Loucy (cell line): ENCODE measurements around the gene DNM2.

Source experiments
- H2AFZ ChIP-seq: fragments of 200-600 bp; sonication (generic); 2 replicates; pipeline ENCODE4 v1.6.0; 2016; ENCODE audit warnings: antibody characterized with exemption, mild to moderate bottlenecking, low read length, moderate library complexity
- H3F3A ChIP-seq: fragments of 200-600 bp; 2 replicates; pipeline ENCODE4 v1.6.0; 2016; ENCODE audit warnings: antibody characterized with exemption, low read depth, mild to moderate bottlenecking
- H3K27me3 ChIP-seq: fragments of 200-600 bp; sonication (generic); 2 replicates; pipeline ENCODE4 v1.6.1; 2014; ENCODE audit warnings: low read length, mild to moderate bottlenecking; ENCODE audit not compliant: insufficient read depth, poor library complexity, severe bottlenecking
- H3K36me3 ChIP-seq: fragments of 200-600 bp; sonication (generic); 2 replicates; pipeline ENCODE4 v1.6.1; 2016; ENCODE audit warnings: low read length; ENCODE audit not compliant: insufficient read depth
- H3K4me1 ChIP-seq: fragments of 200-600 bp; sonication (generic); 2 replicates; pipeline ENCODE4 v1.5.1; 2014; ENCODE audit warnings: low read length, mild to moderate bottlenecking; ENCODE audit not compliant: insufficient read depth, poor library complexity, severe bottlenecking
- H3K4me2 ChIP-seq: fragments of 200-600 bp; sonication (generic); 2 replicates; pipeline ENCODE4 v1.6.0; 2014; ENCODE audit warnings: antibody characterized with exemption, low read length, low read depth, mild to moderate bottlenecking; ENCODE audit not compliant: poor library complexity, severe bottlenecking
- H3K4me3 ChIP-seq: fragments of 200-600 bp; sonication (generic); 2 replicates; pipeline ENCODE4 v1.5.1; 2014; ENCODE audit warnings: low read length, mild to moderate bottlenecking, mixed read lengths; ENCODE audit not compliant: poor library complexity, severe bottlenecking
- H3K79me2 ChIP-seq: fragments of 200-600 bp; sonication (generic); 2 replicates; pipeline ENCODE4 v1.6.1; 2014; ENCODE audit warnings: low read length; ENCODE audit not compliant: insufficient read depth
- H3K9ac ChIP-seq: fragments of 200-600 bp; sonication (generic); 2 replicates; pipeline ENCODE4 v1.6.0; 2014; ENCODE audit warnings: mild to moderate bottlenecking, low read depth, low read length, moderate library complexity; ENCODE audit not compliant: poor library complexity, severe bottlenecking
- H3K9me2 ChIP-seq: fragments of 200-600 bp; sonication (generic); replicated peaks from 2 replicates; pipeline ENCODE4 v1.6.1; 2016; ENCODE audit warnings: low read depth, low read length, mixed read lengths
- H3K9me3 ChIP-seq: fragments of 200-600 bp; sonication (generic); 2 replicates; pipeline ENCODE4 v1.6.1; 2014; ENCODE audit warnings: mild to moderate bottlenecking, antibody characterized with exemption, low read length, low read depth; ENCODE audit not compliant: insufficient read depth
- H4K20me1 ChIP-seq: fragments of 200-600 bp; sonication (generic); 2 replicates; pipeline ENCODE4 v1.6.0; 2014; ENCODE audit warnings: antibody characterized with exemption, low read length, mild to moderate bottlenecking; ENCODE audit not compliant: insufficient read depth, poor library complexity, severe bottlenecking
- CTCF ChIP-seq: fragments of 200-600 bp; sonication (generic); conservative IDR thresholded peaks from 2 replicates; pipeline ENCODE4 v1.5.1; 2014; ENCODE audit warnings: mild to moderate bottlenecking, antibody characterized with exemption, low read length
- EZH2phosphoT487 ChIP-seq: fragments of 200-600 bp; IDR thresholded peaks from 2 replicates; pipeline ENCODE4 v1.6.1; 2018; ENCODE audit warnings: antibody characterized with exemption, mild to moderate bottlenecking, moderate library complexity, borderline replicate concordance

DNM2 gene

GRCh38 chr19:10686661-10687517, 31.0 kb upstream of the DNM2 start:
- H3K4me3 ChIP-seq = no peak overlapping the region
- H3K9me2 ChIP-seq = no peaks in the 10 kb centered on the region
- peaks cover 3% of the 10 kb centered on the region; the same call in 1 of the 2 replicates for H3K79me2 ChIP-seq
- no peaks in the 10 kb centered on the region for H3K9me3 ChIP-seq
- TF ChIP-seq CTCF = no peak
- TF ChIP-seq EZH2phosphoT487 = no peak
- no peaks in the 10 kb centered on the region for H3K27me3 ChIP-seq
- peaks cover 31% of the 10 kb centered on the region for H4K20me1 ChIP-seq
- peaks cover 99% of the 10 kb centered on the region; the same call in 1 of the 2 replicates for H3K36me3 ChIP-seq
- no peaks in the 10 kb centered on the region for H3F3A ChIP-seq
- no peaks in the 10 kb centered on the region for H3K4me1 ChIP-seq
- H3K4me2 ChIP-seq = no peak overlapping the region
- no peak overlapping the region for H2AFZ ChIP-seq
- H3K9ac ChIP-seq = no peak overlapping the region

- Histone ChIP-seq H3F3A (0 out of 2 replicates have a peak, but pooled peaks cover 2% of the 10 kb centered on the region), H3K4me1 (no peaks in the 10 kb centered on the region), H2AFZ (no peak overlapping the region), H3K79me2 (peaks cover 3% of the 10 kb centered on the region; the same call in 1 of the 2 replicates), H3K36me3 (peaks cover 99% of the 10 kb centered on the region; the same call in 1 of the 2 replicates), H4K20me1 (peaks cover 29% of the 10 kb centered on the region), H3K9me2 (no peaks in the 10 kb centered on the region), H3K4me2 (no peak overlapping the region), H3K27me3 (no peaks in the 10 kb centered on the region), H3K4me3 (no peak overlapping the region), H3K9me3 (no peaks in the 10 kb centered on the region), H3K9ac (no peak overlapping the region)
- no peak for TF ChIP-seq CTCF
- no peak for TF ChIP-seq EZH2phosphoT487
These were observed 30.2 kb upstream of the DNM2 start for GRCh38 chr19:10687518-10688288.

- no peak overlapping the region for H3K4me3 ChIP-seq
- H3K4me2 ChIP-seq = no peak overlapping the region
- peaks cover 29% of the 10 kb centered on the region for H4K20me1 ChIP-seq
- no peaks in the 10 kb centered on the region for H3K9me3 ChIP-seq
- peaks cover 91% of the 10 kb centered on the region; the same call in 1 of the 2 replicates for H3K36me3 ChIP-seq
- no peaks in the 10 kb centered on the region for H3K9me2 ChIP-seq
- no peak overlapping the region for H3K9ac ChIP-seq
- H3K79me2 ChIP-seq = no peaks in the 10 kb centered on the region
- H3F3A ChIP-seq = 0 out of 2 replicates have a peak, but pooled peaks cover 3% of the 10 kb centered on the region
- no peaks in the 10 kb centered on the region for H3K4me1 ChIP-seq
- TF ChIP-seq EZH2phosphoT487 (no peak), CTCF (no peak)
- no peak overlapping the region for H2AFZ ChIP-seq
- H3K27me3 ChIP-seq = no peaks in the 10 kb centered on the region
These were observed 29.2 kb upstream of the DNM2 start for GRCh38 chr19:10688545-10689280.
